Body of pancreas (tissue), 4 donors: ENCODE results near the gene KRTAP5-1. TPM values are rescaled to one million over a fixed set of nuclear protein-coding genes. Genes with fewer than 3 reads are reported as not detected.

Experiments
- ATAC-seq: fragments of 150-250 bp; one replicate; pipeline ENCODE4 v1.9.1; 2016
- DNase-seq, 4 donors: peaks; one replicate each; pipeline ENCODE4 v3.0.0-alpha.2; 2019
- H3K27ac ChIP-seq, 4 donors: fragments of 200-600 bp; sonication (generic); 1 replicate in 3 of 4; 2 replicates in 1 of 4; pipeline versions ENCODE4 v1.5.1 to v1.6.1; 2016 to 2019; ENCODE audit warnings: mild to moderate bottlenecking in 1 of 4, mixed read lengths in 1 of 4, moderate library complexity in 1 of 4
- H3K27me3 ChIP-seq, 2 donors: fragments of 200-600 bp; sonication (generic); one replicate each; pipeline ENCODE4 v1.6.0; 2016; ENCODE audit warnings: mild to moderate bottlenecking in 1 of 2
- H3K36me3 ChIP-seq, 2 donors: fragments of 200-600 bp; sonication (generic); replicated peaks in 1 of 2; 2 replicates each; pipeline ENCODE4 v1.5.1; 2016; ENCODE audit warnings: low read depth in 2 of 2; ENCODE audit not compliant: insufficient read depth in 1 of 2
- H3K4me1 ChIP-seq: fragments of 200-600 bp; sonication (generic); one replicate; pipeline ENCODE4 v1.6.0; 2016
- H3K4me3 ChIP-seq, 2 donors: fragments of 200-600 bp; sonication (generic); 1 replicate in 1 of 2; 2 replicates in 1 of 2; pipeline ENCODE4 v1.5.1; 2016 to 2019
- H3K9me3 ChIP-seq, 3 donors: fragments of 200-600 bp; sonication (generic); 1 replicate in 2 of 3; 2 replicates in 1 of 3; pipeline ENCODE4 v1.5.1; 2016
- CTCF ChIP-seq, 7 experiments: fragments of 450-650 bp in 4 of 7; fragments of 200-600 bp in 3 of 7; sonication (generic) in 3 of 7; IDR thresholded peaks; one replicate each; pipeline ENCODE4 v1.5.1; 2016 to 2019; ENCODE audit warnings: antibody characterized with exemption in 7 of 7
- POLR2A ChIP-seq, 3 donors: fragments of 450-650 bp; IDR thresholded peaks; one replicate each; pipeline ENCODE4 v1.6.1; 2016; ENCODE audit warnings: antibody characterized with exemption in 3 of 3, mild to moderate bottlenecking in 2 of 3
- WGBS, 2 donors: methylation state at CpG; one replicate each; pipeline ENCODE4 v1.1.5; 2017; 5-methylcytosine and 5-hydroxymethylcytosine counted together
- intact Hi-C: fragments of 100-400 bp; cut with DNase I; formaldehyde crosslinking; loops from one replicate; pipeline ENCODE4 v1.15.1; 2023
- total RNA-seq, 2 donors: library from RNA; depleted of rRNA; stranded (reverse); fragments of >200 nt; gene quantifications; one replicate each; pipeline ENCODE4 v1.1.0, GENCODE V29; 2016

The KRTAP5-1 gene
- total RNA-seq, 2 donors from 2014 or later: not detected

DNA sequence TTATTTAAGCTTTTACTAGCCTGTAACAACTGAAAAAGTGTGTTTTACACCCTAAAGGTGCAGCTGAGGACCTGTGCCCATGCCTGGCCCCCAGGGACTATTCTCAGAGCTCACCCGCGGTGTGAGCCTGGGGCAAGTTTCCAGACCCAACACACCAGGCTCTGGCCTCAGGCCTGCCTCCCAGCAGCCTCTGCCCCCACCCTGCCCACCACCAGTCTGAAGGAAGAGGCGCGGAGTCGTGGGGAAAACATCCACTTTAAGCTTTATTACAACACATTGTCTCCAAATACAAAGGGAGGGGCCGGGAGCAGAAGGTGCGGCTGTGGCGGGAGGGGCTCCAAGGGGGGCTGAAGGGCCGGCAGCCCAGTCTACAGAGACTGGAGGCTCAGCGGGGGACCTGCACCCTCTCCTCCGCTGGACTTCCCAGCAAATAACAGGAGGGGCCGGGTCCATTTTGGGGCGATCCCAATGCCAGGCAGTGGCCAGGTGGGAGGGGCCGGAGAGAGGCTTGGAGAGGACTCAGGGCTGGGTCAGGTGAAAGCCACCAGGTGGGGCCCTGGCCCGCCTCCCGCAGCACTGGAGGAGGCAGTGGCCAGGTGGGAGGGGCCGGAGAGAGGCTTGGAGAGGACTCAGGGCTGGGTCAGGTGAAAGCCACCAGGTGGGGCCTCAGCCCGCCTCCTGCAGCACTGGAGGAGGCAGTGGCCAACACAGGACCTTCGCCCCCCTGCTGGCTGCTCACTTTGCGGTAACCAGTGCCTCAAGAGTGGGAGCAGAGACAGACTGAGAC is 31.1 kb downstream of the KRTAP5-1 start:
- ATAC-seq (peak; percentile 89), DNase-seq (peak; percentile 96 to 99 (median 98))
- Histone ChIP-seq H3K4me1 (peaks cover 46% of the 10 kb centered on the region), H3K27me3 (no peaks in the 10 kb centered on the region), H3K4me3 (no peak overlapping the region), H3K36me3 (peaks cover 0 to 3% of the 10 kb centered on the region in 2 donors), H3K27ac (peak overlapping the region; percentile 73 to 85 (median 78)), H3K9me3 (no peaks in the 10 kb centered on the region)
- 12 to 29% methylated on average over 5 to 19 of the region's 20 CpGs for WGBS, 2 donors
- TF ChIP-seq POLR2A (IDR thresholded peaks at IDR 0.05): peak in 2 of 3 donors; percentile 28
- peak; percentile 41 to 94 (median 75) for TF ChIP-seq CTCF (IDR thresholded peaks at IDR 0.05)
- intact Hi-C loops: no loop called here

GRCh38 chr11:1549338-1550330 is 35.4 kb downstream of the KRTAP5-1 start:
- no peaks in the 10 kb centered on the region for H3K9me3 ChIP-seq
- peak overlapping the region in 2 of 4 donors; percentile 75 to 76 for H3K27ac ChIP-seq
- intact Hi-C loops: no loop called here
- no peak for DNase-seq
- H3K27me3 ChIP-seq: no peaks in the 10 kb centered on the region
- H3K36me3 ChIP-seq: no peaks in the 10 kb centered on the region
- ATAC-seq: no peak
- WGBS, 2 donors: 88 to 96% methylated on average over 13 of the region's 13 CpGs
- peaks cover 44% of the 10 kb centered on the region for H3K4me1 ChIP-seq
- no peak for TF ChIP-seq CTCF (IDR thresholded peaks at IDR 0.05)
- no peak for TF ChIP-seq POLR2A (IDR thresholded peaks at IDR 0.05)
- no peak overlapping the region for H3K4me3 ChIP-seq

GRCh38 chr11:1548221-1549070 is 36.6 kb downstream of the KRTAP5-1 start:
- H3K27ac ChIP-seq: peak overlapping the region; percentile 72 to 77 (median 76)
- intact Hi-C loops: no loop called here
- no peak overlapping the region for H3K4me3 ChIP-seq
- WGBS, 2 donors: 10 to 25% methylated on average over 8 to 34 of the region's 34 CpGs
- DNase-seq (peak; percentile 86 to 95 (median 94)), ATAC-seq (peak; percentile 86)
- peaks cover 32% of the 10 kb centered on the region for H3K4me1 ChIP-seq
- H3K36me3 ChIP-seq: no peaks in the 10 kb centered on the region
- H3K27me3 ChIP-seq: no peaks in the 10 kb centered on the region
- TF ChIP-seq POLR2A (IDR thresholded peaks at IDR 0.05) (peak in 2 of 3 donors; percentile 60 to 64), CTCF (IDR thresholded peaks at IDR 0.05) (no peak)
- no peaks in the 10 kb centered on the region for H3K9me3 ChIP-seq

DNA sequence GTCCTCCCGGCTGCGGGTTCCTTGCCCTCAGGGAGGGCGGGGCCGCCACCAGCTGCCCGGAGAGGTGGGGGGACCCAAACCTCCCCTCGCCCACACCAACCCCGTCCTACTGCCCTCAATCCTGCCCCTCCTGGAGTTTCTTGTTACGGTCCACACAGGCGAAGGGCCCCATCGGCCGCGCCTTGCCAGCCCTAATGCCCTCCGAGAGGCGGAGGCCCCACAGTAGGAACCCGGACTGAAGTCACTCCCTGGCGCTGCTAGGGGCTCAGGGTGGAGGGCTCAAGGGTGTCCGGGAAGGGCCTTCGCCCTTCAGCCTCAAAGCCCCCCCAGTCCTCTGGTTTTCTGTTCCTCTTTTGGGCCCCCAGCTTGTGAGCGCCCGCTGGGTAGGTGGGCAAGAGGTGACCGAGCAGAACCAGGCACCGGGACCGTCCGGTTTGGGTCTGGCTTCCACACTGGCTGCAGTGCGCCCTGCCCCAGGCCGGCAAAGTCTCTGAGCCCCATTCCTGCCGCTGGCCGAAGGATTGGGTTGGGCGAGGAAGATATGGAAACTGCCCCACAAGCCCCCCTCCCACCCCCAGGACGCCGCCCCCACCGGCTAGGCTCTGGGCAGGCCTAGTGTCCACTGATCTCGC is 37.5 kb downstream of the KRTAP5-1 start:
- peak overlapping the region; percentile 72 to 77 (median 76) for H3K27ac ChIP-seq
- no peak overlapping the region for H3K4me3 ChIP-seq
- 50 to 72% methylated on average over 8 to 32 of the region's 33 CpGs for WGBS, 2 donors
- H3K4me1 ChIP-seq: peaks cover 29% of the 10 kb centered on the region
- TF ChIP-seq POLR2A (IDR thresholded peaks at IDR 0.05) (no peak), CTCF (IDR thresholded peaks at IDR 0.05) (no peak)
- intact Hi-C loops: no loop called here
- ATAC-seq (no peak), DNase-seq (peak in 1 of 4 donors; percentile 21)
- H3K36me3 ChIP-seq: no peaks in the 10 kb centered on the region
- H3K27me3 ChIP-seq: no peaks in the 10 kb centered on the region
- H3K9me3 ChIP-seq: no peaks in the 10 kb centered on the region
